H1 (cell line): Measurements from ENCODE around the gene ZNF750. TPM values are rescaled to one million over a fixed set of nuclear protein-coding genes. Genes with fewer than 3 reads are reported as not detected.

ENCODE experiments used
- CTCF ChIA-PET: fragments of 300-600 bp; sonication (Branson Sonifier 250); formaldehyde crosslinking; loops from one replicate; lab custom pipeline; 2021; ENCODE audit not compliant: partially characterized antibody; lab: Charles Lee
- POLR2A ChIA-PET: fragments of 300-600 bp; sonication (Branson Sonifier 250); formaldehyde crosslinking; loops from one replicate; lab custom pipeline; 2021; ENCODE audit warnings: inconsistent platforms; ENCODE audit not compliant: partially characterized antibody; lab: Charles Lee
- DNase-seq, 2 experiments: peaks; one replicate each; pipeline versions ENCODE4 v3.0.0 to v3.0.0-alpha.2; 2010 to 2022; ENCODE audit warnings: low spot score in 2 of 2, low read depth in 1 of 2, mixed read lengths in 1 of 2
- FAIRE-seq: peaks from 2 replicates; lab custom pipeline; 2011; peaks lifted over from hg19 to GRCh38; lab: Jason Lieb, UNC
- H2AFZ ChIP-seq: 2 replicates; pipeline ENCODE4 v1.8.1; 2012; ENCODE audit warnings: low read length, inconsistent platforms
- H2AK5ac ChIP-seq: 2 replicates; pipeline ENCODE4 v1.6.1; 2013; ENCODE audit warnings: low read depth, low read length
- H2BK120ac ChIP-seq: replicated peaks from 2 replicates; pipeline ENCODE3; 2013; ENCODE audit warnings: low read depth, low read length, inconsistent platforms
- H2BK12ac ChIP-seq: 2 replicates; pipeline ENCODE4 v1.6.1; 2013; ENCODE audit warnings: low read depth, low read length
- H2BK15ac ChIP-seq: 2 replicates; pipeline ENCODE4 v1.6.1; 2013; ENCODE audit warnings: low read length
- H2BK20ac ChIP-seq: 2 replicates; pipeline ENCODE4 v1.6.1; 2013; ENCODE audit warnings: low read length
- H2BK5ac ChIP-seq: 2 replicates; pipeline ENCODE4 v1.6.1; 2013; ENCODE audit warnings: low read depth, low read length
- H3K14ac ChIP-seq: 2 replicates; pipeline ENCODE4 v1.6.1; 2013; ENCODE audit warnings: inconsistent platforms; ENCODE audit not compliant: insufficient read length
- H3K18ac ChIP-seq: 2 replicates; pipeline ENCODE4 v1.6.1; 2013; ENCODE audit warnings: low read length; ENCODE audit errors: extremely low read depth
- H3K23ac ChIP-seq: 2 replicates; pipeline ENCODE4 v1.6.1; 2013; ENCODE audit warnings: inconsistent platforms; ENCODE audit not compliant: insufficient read length
- H3K23me2 ChIP-seq: 2 replicates; pipeline ENCODE4 v1.6.1; 2013; ENCODE audit warnings: low read depth, low read length
- H3K27ac ChIP-seq: 2 replicates; pipeline ENCODE4 v1.6.1; 2011; ENCODE audit warnings: low read depth, low read length, inconsistent platforms
- H3K27me3 ChIP-seq, 4 experiments: replicated peaks in 1 of 4; 1 replicate in 1 of 4; 2 replicates in 3 of 4; pipeline versions ENCODE4 v1.6.1 to v1.8.1; 2011 to 2013; ENCODE audit warnings: low read length in 3 of 4, mild to moderate bottlenecking in 3 of 4, inconsistent platforms in 2 of 4, mixed read lengths in 2 of 4, moderate library complexity in 1 of 4; ENCODE audit not compliant: control insufficient read depth in 3 of 4, insufficient read depth in 3 of 4; ENCODE audit errors: extremely low read depth in 1 of 4
- H3K36me3 ChIP-seq, 4 experiments: 2 replicates each; pipeline versions ENCODE4 v1.6.1 to v1.8.1; 2011 to 2013; ENCODE audit warnings: mild to moderate bottlenecking in 4 of 4, low read length in 3 of 4, moderate library complexity in 2 of 4, control low read depth in 1 of 4, inconsistent platforms in 1 of 4; ENCODE audit not compliant: insufficient read depth in 4 of 4, control insufficient read depth in 2 of 4
- H3K4ac ChIP-seq: replicated peaks from 2 replicates; pipeline ENCODE3; 2013; ENCODE audit warnings: low read length, low read depth, mixed read lengths, inconsistent platforms; ENCODE audit not compliant: insufficient read length
- H3K4me1 ChIP-seq, 4 experiments: replicated peaks in 1 of 4; 1 replicate in 1 of 4; 2 replicates in 3 of 4; pipeline versions ENCODE4 v1.6.1 to v1.8.1; 2011 to 2013; ENCODE audit warnings: low read length in 3 of 4, inconsistent platforms in 2 of 4, mixed read lengths in 1 of 4; ENCODE audit not compliant: insufficient read depth in 4 of 4, control insufficient read depth in 3 of 4
- H3K4me2 ChIP-seq, 2 experiments: 2 replicates each; pipeline versions ENCODE4 v1.6.1 to v1.8.1; 2011 to 2013; ENCODE audit warnings: low read depth in 2 of 2, low read length in 2 of 2, control low read depth in 1 of 2, inconsistent platforms in 1 of 2, mild to moderate bottlenecking in 1 of 2; ENCODE audit not compliant: insufficient read depth in 1 of 2
- H3K4me3 ChIP-seq, 4 experiments: fragments of 200-600, 300-600 bp in 1 of 4; sonication (generic), shearing (Covaris generic), sonication (Bioruptor Twin) in 1 of 4; 2 replicates each; pipeline versions ENCODE4 v1.5.1 to v1.8.1; 2011 to 2016; ENCODE audit warnings: low read length in 4 of 4, low read depth in 3 of 4, control low read depth in 2 of 4, inconsistent platforms in 2 of 4, mild to moderate bottlenecking in 2 of 4, mixed read lengths in 1 of 4, moderate library complexity in 1 of 4; ENCODE audit not compliant: insufficient read depth in 2 of 4; ENCODE audit errors: extremely low read depth in 1 of 4
- H3K56ac ChIP-seq: replicated peaks from 2 replicates; pipeline ENCODE3; 2013; ENCODE audit warnings: low read depth, mild to moderate bottlenecking, mixed read lengths, low read length, inconsistent platforms; ENCODE audit not compliant: insufficient read length
- H3K79me1 ChIP-seq: 2 replicates; pipeline ENCODE4 v1.6.1; 2013; ENCODE audit warnings: low read depth, low read length, control low read depth
- H3K79me2 ChIP-seq, 2 experiments: 2 replicates each; pipeline versions ENCODE4 v1.6.1 to v1.8.1; 2012 to 2013; ENCODE audit warnings: low read length in 2 of 2, mild to moderate bottlenecking in 2 of 2, inconsistent platforms in 1 of 2; ENCODE audit not compliant: insufficient read depth in 2 of 2, control insufficient read depth in 1 of 2
- H3K9ac ChIP-seq, 4 experiments: replicated peaks in 1 of 4; 1 replicate in 1 of 4; 2 replicates in 3 of 4; pipeline versions ENCODE4 v1.6.1 to v1.8.1; 2011 to 2013; ENCODE audit warnings: low read depth in 3 of 4, low read length in 3 of 4, control low read depth in 2 of 4, mild to moderate bottlenecking in 2 of 4, moderate library complexity in 2 of 4, inconsistent platforms in 1 of 4; ENCODE audit errors: extremely low read depth in 1 of 4
- H3K9me3 ChIP-seq, 2 experiments: 2 replicates each; pipeline versions ENCODE4 v1.6.1 to v1.8.1; 2012 to 2013; ENCODE audit warnings: mild to moderate bottlenecking in 2 of 2, moderate library complexity in 2 of 2, control low read depth in 1 of 2, inconsistent platforms in 1 of 2, low read depth in 1 of 2, low read length in 1 of 2, mixed read lengths in 1 of 2; ENCODE audit not compliant: insufficient read depth in 2 of 2
- H4K20me1 ChIP-seq, 2 experiments: replicated peaks in 1 of 2; 2 replicates each; pipeline versions ENCODE3 to v1.8.1; 2011 to 2013; ENCODE audit warnings: inconsistent platforms in 2 of 2, low read length in 2 of 2, mild to moderate bottlenecking in 1 of 2; ENCODE audit not compliant: insufficient read depth in 2 of 2, control insufficient read depth in 1 of 2
- H4K5ac ChIP-seq: 2 replicates; pipeline ENCODE4 v1.6.1; 2013; ENCODE audit warnings: low read length, low read depth, mixed read lengths, inconsistent platforms; ENCODE audit not compliant: insufficient read length
- H4K8ac ChIP-seq: 2 replicates; pipeline ENCODE4 v1.8.0; 2013; ENCODE audit warnings: mild to moderate bottlenecking, moderate library complexity, low read length, inconsistent platforms; ENCODE audit not compliant: insufficient read depth; ENCODE audit errors: extremely low read depth
- H4K91ac ChIP-seq: replicated peaks from 2 replicates; pipeline ENCODE3; 2013; ENCODE audit warnings: low read length, mixed read lengths, inconsistent platforms; ENCODE audit not compliant: insufficient read length
- CREB1 ChIP-seq: IDR thresholded peaks from 2 replicates; pipeline ENCODE4 v1.6.1; 2012; ENCODE audit warnings: inconsistent platforms
- FOSL1 ChIP-seq: IDR thresholded peaks from 2 replicates; pipeline ENCODE4 v1.6.1; 2011; ENCODE audit warnings: mild to moderate bottlenecking, low read depth, low read length, moderate library complexity; ENCODE audit not compliant: insufficient read depth
- POU5F1 ChIP-seq: IDR thresholded peaks from 2 replicates; pipeline ENCODE4 v1.6.1; 2011; ENCODE audit warnings: low read depth, mild to moderate bottlenecking, low read length, moderate library complexity
- RBBP5 ChIP-seq: IDR thresholded peaks from 2 replicates; pipeline ENCODE4 v1.7.1; 2012; ENCODE audit warnings: low read depth, mild to moderate bottlenecking, inconsistent platforms, low read length, moderate library complexity, borderline replicate concordance
- RFX5 ChIP-seq: IDR thresholded peaks from 2 replicates; pipeline ENCODE4 v1.6.1; 2011; ENCODE audit warnings: low read depth, low read length, improper control_type of control experiment, borderline replicate concordance
- SUZ12 ChIP-seq: fragments of 200-600 bp; sonication (generic); IDR thresholded peaks from 2 replicates; pipeline ENCODE4 v1.6.1; 2012; ENCODE audit warnings: mild to moderate bottlenecking, inconsistent platforms, low read length, moderate library complexity, mixed read lengths
- TAF7 ChIP-seq: optimal IDR thresholded peaks from 2 replicates; pipeline ENCODE3; 2011; ENCODE audit warnings: low read depth, mild to moderate bottlenecking, inconsistent platforms, low read length, moderate library complexity, borderline replicate concordance
- TEAD4 ChIP-seq: IDR thresholded peaks from 2 replicates; pipeline ENCODE4 v1.6.1; 2012; ENCODE audit warnings: low read depth, low read length, inconsistent platforms, mixed read lengths
- WGBS, 2 experiments: shearing (Covaris generic) in 1 of 2; methylation state at CpG; one replicate each; pipeline versions ENCODE4 v1.1.6 to v1.1.7; 2013 to 2015; ENCODE audit warnings: low lambda C conversion rate in 2 of 2, mixed read lengths in 2 of 2, inconsistent platforms in 1 of 2, low coverage in 1 of 2, missing lambda C conversion rate in 1 of 2; ENCODE audit not compliant: insufficient replicate concordance in 2 of 2, insufficient coverage in 1 of 2, insufficient read length in 1 of 2; ENCODE audit errors: extremely low coverage in 1 of 2, missing lambda C conversion rate in 1 of 2; 5-methylcytosine and 5-hydroxymethylcytosine counted together
- polyA plus RNA-seq, 7 experiments: library from polyadenylated mRNA; depleted of rRNA in 3 of 7; stranded (reverse) in 5 of 7; unstranded in 2 of 7; fragments of >200 nt in 5 of 7; fragments of 200-250 nt in 2 of 7; gene quantifications; 1 replicate in 5 of 7; 2 replicates in 1 of 7; 4 replicates in 1 of 7; pipeline versions ENCODE4 v1.2.1 to v1.2.3, GENCODE V29; 2011 to 2013; ENCODE audit warnings: missing spikeins in 2 of 7, mixed read lengths in 2 of 7
- total RNA-seq: library from RNA; stranded (reverse); fragmentation: NEBNext Ultra II Directional; extraction: Animal tissue kit (Norgen Biotek cat#: 25700); gene quantifications from 2 replicates; pipeline ENCODE4 v1.2.1, GENCODE V29; 2021

Gene ZNF750
- total and polyA plus RNA-seq, 2 of the 8 experiments (the other 6 are each of a cell fraction or from before 2014, with no cell fraction given) = not detected

- Histone ChIP-seq H3K14ac (no peak overlapping the region), H3K36me3 (peaks cover 4 to 38% (median 24%) of the 10 kb centered on the region in 4 experiments; a peak in 6 of 8 replicates), H3K4ac (no peak overlapping the region), H3K23ac (no peak overlapping the region), H2BK20ac (no peak overlapping the region), H2BK12ac (no peak overlapping the region), H2BK15ac (no peak overlapping the region), H2AFZ (no peak overlapping the region), H3K23me2 (no peaks in the 10 kb centered on the region; the same call in 1 of the 2 replicates), H3K9ac (no peak overlapping the region), H3K56ac (no peak overlapping the region), H3K4me3 (no peak overlapping the region), H3K27me3 (no peaks in the 10 kb centered on the region), H3K18ac (no peak overlapping the region), H3K4me2 (no peak overlapping the region), H3K4me1 (no peaks in the 10 kb centered on the region; a peak in 1 of 7 replicates), H2AK5ac (no peak overlapping the region), H4K20me1 (peaks cover 1 to 5% of the 10 kb centered on the region in 2 experiments), H3K27ac (no peak overlapping the region; the same call in 1 of the 2 replicates), H4K5ac (no peak overlapping the region), H3K79me1 (peaks cover 10% of the 10 kb centered on the region), H3K79me2 (peaks cover 0 to 30% of the 10 kb centered on the region in 2 experiments; a peak in 2 of 4 replicates), H2BK5ac (no peak overlapping the region), H2BK120ac (no peak overlapping the region), H4K91ac (no peak overlapping the region), H3K9me3 (peaks cover 16 to 19% of the 10 kb centered on the region in 2 experiments), H4K8ac (no peak overlapping the region)
- POLR2A ChIA-PET = no interaction called here
- WGBS, 2 experiments = 95% methylated on average over 17 of the region's 17 CpGs; no CpG with 5 or more reads in 1 of the 2 experiments
- DNase-seq (no peak), FAIRE-seq (no peak)
- TF ChIP-seq FOSL1 = no peak
- TF ChIP-seq SUZ12 = no peak
- no peak for TF ChIP-seq RBBP5
- no peak for TF ChIP-seq CREB1
- TF ChIP-seq TAF7 = no peak
- no peak for TF ChIP-seq RFX5
- TF ChIP-seq TEAD4 = no peak
- no peak for TF ChIP-seq POU5F1
- CTCF ChIA-PET = interaction anchor here (0.7 to 2.4 kb wide), 3 partner anchors 21 to 113 kb away, joined by 4 to 6 read pairs (median 6); no protein-coding TSS in a partner anchor
Measured at GRCh38 chr17:82802075-82802780, 37.6 kb downstream of the ZNF750 start.
